Stimulated activated naive CD4-positive, alpha-beta T cell (primary cell): Measurements from ENCODE around the gene SCART1.
"Not testable (repeated sequence)": the region's sequence is repeated elsewhere in the genome, so short reads cannot be mapped to it uniquely, and the experiment has no call there.

Source experiments
- DNase-seq, 6 experiments: peaks; one replicate each; lab custom pipeline; 2025; lab: John Stamatoyannopoulos, UW

Gene SCART1

DNA sequence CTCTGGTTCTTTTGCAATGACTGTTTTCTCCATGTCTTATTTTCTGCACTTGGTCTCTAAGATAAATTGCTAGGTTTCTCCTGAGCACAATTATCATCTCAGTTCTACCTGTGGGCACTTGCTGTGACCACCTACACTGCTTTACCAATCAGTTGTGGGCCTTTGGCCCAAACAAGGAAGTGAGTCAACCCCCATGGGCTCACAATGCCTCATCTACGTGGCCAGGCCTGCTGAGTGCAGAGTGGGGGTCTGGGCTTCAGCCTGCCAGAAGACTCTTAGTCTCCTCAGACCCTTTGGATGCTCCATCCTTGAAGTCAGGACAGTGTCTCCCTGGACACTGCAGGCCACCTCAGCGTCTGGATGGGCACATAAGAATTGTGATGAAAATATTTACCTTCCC is 20.3 kb downstream of the SCART1 start:
- no peak for DNase-seq

GRCh38 chr10:133474665-133475424 is 21.1 kb downstream of the SCART1 start:
- no peak for DNase-seq

DNA sequence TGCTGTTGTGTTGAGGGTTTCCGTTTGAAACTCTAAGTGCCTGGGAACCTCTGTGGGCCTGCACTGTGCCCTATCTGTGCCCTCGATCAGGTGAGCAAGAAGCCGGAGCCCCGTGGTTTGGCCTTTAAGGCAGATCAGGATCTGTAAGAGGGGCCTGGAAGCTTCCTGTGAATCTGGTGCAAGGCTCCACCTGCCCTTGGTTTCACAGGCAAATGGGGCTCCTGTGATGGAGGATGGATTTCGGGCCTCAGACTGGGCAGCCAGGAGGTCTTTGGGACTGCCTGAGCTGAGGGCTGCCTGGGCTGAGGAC is 21.6 kb downstream of the SCART1 start:
- no peak for DNase-seq

GRCh38 chr10:133475821-133476640 is 22.3 kb downstream of the SCART1 start:
- no peak for DNase-seq

- no peak for DNase-seq
Observed at GRCh38 chr10:133476641-133476990, 22.9 kb downstream of the SCART1 start.

DNA sequence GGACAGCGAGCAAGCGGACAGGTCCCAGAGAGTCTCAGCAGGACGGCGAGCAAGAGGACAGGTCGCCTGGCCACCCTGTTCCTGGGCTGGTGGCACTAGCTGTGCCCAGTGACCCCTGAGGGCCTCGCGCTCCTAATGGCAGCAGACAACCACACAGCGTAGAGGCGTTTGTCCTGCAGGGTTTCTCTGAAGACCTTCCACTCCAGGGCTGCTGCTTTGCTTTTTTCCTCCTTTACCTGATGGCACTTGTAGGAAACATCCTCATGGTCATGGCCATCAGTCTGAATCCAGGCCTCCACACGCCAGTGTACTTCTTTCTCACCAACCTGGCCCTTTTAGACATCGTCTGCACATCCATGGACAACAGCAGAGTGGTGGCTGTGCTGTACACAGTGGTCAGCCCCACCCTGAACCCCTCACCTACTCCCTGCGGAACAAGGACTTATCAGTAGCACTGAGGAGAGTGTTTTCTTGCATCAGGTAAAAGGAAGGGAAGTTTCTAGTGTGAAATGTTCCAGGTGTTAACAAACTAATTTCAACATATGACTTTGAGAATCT is 27.4 kb downstream of the SCART1 start:
- no peak for DNase-seq

- DNase-seq, result no peak
Observed at GRCh38 chr10:133481657-133482056, 27.9 kb downstream of the SCART1 start.

DNA sequence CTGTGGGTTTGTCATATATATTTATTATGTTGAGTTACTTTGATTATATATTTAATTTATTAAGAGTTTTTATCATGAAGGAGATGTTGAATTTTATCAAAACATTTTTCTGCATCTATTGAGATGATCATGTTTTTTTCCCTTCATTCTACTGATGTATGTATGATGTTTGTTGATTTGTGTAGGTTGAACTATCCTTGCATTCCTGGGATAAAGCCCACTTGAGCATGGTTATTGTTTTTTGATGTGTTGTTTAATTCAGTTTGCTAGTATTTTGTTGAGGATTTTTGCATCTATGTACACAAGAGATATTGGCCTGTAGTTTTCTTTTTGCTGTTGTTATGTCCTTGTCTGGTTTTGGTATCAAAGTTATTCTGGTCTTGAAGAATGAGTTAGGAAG is 31.1 kb downstream of the SCART1 start:
- DNase-seq, result no peak

DNA sequence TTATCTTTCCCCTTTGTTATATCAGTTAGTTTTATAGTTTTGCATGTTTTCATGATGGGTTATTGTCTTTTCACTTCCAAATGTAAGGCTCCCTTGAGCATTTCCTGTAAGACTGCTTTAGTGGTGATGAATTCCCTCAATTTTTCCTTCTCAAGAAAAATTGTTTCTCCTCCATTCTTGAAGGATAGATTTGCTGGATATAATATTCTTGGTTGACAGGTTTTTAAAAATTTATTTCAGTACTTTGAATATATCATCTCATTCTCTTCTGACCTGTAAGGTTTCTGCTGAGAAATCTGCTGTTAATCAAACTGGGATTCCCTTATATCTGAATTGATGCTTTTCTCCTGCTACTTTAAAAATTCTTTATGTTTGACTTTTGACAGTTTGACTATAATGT is 33.3 kb downstream of the SCART1 start:
- DNase-seq, result no peak

DNA sequence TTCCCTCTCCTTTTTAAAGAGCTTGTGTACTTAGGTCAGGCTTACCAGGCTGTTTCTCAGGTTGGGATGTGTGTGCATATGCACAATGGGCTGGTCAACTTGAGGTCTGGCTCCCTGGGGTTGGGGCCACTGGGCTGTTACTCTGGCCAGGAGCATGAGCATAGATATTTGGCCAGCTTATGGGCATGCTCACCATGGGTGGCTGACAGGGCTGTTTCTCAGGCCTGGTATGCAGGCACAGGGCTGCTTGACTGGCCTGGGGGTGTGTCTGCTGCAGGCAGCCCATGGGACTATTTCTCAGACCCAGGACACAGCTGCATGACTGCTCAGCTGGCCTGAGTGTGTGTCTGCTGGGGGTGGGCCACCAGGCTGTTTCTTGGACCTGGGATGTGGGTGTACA is 34.6 kb downstream of the SCART1 start:
- DNase-seq, result no peak

DNA sequence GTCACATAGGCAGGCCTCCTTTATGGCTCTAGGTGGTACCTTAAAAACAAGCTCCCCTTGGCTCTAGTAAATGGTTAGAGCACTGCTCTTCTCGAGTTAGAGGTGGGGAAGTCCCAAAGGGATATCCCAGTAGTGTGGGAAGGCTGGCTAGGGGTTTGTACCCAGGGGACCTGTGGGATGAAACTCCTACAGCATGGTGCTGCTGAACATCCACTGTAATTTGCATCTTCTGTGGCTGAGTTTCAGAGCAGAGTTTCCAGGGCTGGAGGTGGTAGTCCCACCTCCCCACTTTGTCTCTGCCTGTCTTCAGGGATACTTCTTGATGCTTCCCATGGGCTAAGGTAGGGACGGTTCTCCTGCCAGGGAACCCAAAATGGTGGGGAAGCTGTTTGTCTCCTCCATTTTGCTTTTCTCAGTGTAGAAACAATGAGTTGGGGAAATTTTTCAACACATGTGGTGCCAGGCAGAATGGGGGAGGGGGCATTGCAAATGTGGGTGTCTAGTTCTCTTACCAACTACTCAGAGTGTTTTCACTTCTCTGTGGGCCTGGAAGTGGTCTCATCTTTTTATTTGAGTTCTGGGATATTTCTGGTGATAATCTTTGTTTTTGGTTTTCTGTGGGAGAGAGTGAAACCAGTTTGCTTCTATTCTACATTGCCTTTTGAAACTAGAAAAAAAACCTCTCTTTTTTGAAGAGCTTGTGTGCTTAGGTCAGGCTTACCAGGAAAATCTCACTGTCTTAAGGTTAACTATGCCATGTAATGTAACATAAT is 36.3 kb downstream of the SCART1 start:
- no peak for DNase-seq

DNA sequence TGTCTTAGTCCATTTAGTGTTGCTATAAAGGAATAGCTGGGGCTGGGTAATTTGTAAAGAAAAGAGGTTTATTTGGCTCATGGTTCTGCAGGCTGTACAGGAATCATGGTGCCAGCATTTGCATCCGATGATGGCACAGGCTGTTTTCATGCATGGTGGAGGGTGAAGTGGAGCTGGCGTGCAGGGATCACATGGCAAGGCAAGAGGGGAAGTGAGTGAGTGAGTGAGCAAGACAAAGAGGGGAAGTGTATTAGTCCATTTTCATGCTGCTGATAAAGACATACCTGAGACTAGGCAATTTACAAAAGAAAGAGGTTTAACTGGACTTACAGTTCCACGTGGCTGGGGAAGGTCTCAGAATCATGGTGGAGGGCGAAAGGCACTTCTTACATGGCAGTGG is 39.8 kb downstream of the SCART1 start:
- not testable (repeated sequence) for DNase-seq

GRCh38 chr10:133497363-133497762 is 43.6 kb downstream of the SCART1 start:
- peak in 1 of 6 experiments; percentile 2 for DNase-seq

- not testable (repeated sequence) for DNase-seq
Observed at GRCh38 chr10:133499176-133499575, 45.4 kb downstream of the SCART1 start.

DNA sequence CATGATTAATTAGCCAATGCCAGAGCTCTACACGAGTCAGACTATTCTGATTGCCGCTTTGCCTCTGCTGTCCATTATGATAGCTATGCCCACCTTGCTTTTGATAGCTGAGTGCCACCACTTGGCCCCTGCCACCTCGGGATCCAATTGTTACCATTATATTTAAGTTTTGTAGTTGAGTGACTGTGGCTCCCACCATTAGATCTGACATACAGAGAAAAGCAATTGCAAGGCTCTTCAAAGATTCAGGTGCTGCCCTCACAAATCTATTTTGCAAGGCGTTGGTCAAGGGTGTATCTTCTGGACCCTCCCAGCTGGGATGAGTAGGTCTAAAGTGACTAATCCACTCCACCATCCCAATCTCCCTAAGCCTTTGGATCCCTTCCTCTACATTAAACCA is 47.2 kb downstream of the SCART1 start:
- DNase-seq, result not testable (repeated sequence)

DNA sequence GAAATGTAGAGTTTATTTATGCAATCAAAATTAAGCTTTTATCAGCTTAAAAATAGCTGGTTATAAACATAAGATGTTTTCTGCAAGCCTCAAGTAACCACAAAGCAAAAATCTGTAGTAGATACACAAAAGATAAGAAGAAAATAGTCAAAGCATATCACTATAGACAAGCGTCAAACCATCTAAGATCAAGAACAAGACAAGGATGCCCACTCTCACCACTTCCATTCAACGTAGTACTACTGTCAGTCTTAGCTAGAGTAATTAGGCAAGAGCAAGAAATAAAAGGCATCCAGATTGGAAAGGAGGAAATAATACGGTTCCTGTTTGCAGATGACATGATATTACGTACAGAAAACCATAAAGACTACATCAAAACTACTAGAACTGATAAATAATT is 56.0 kb downstream of the SCART1 start:
- no peak for DNase-seq

- DNase-seq, result no peak
Observed at GRCh38 chr10:133511408-133511807, 57.7 kb downstream of the SCART1 start.

- DNase-seq, result no peak
Observed at GRCh38 chr10:133511907-133512528, 58.3 kb downstream of the SCART1 start.

GRCh38 chr10:133515471-133515870 is 61.7 kb downstream of the SCART1 start:
- DNase-seq, result no peak

DNA sequence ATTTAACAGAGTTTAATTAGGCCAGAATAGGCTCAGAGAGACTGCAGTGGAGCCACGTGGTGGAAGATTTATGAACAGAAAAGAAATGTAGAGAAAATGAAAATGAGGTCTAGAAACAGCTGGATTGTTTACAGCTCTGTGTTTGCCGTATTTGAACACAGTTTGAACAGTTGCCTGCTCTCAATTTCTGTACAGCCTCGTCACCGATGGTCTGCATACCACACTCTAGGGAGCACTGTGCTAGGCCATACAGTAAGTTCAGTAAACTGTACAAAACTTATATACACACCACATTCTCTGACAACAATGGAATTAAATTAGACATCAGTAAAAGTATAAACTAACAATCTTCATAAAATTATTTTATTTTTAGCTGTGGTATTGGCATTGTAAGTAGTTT is 62.3 kb downstream of the SCART1 start:
- no peak for DNase-seq

GRCh38 chr10:133518517-133518916 is 64.8 kb downstream of the SCART1 start:
- DNase-seq, result not testable (repeated sequence)
